Measurements from ENCODE around the gene ASB11. TPM values are rescaled to one million over a fixed set of nuclear protein-coding genes. Genes with fewer than 3 reads are reported as not detected.

Gene ASB11
- total RNA-seq, 1 donor from 2014 or later = not detected

- no peak overlapping the region for H3K27ac ChIP-seq
- H3K4me3 ChIP-seq = no peak overlapping the region
- no peaks in the 10 kb centered on the region for H3K27me3 ChIP-seq
- no peaks in the 10 kb centered on the region for H3K36me3 ChIP-seq
- intact Hi-C loops (cut with DNase I) = no loop called here
- no peaks in the 10 kb centered on the region for H3K4me1 ChIP-seq
- peak; percentile 9 to 51 (median 50) for TF ChIP-seq CTCF (IDR thresholded peaks at IDR 0.05)
- no peak for TF ChIP-seq POLR2AphosphoS5 (IDR thresholded peaks at IDR 0.05; ENCODE audit: insufficient read depth in 1 of 2, low read depth in 1 of 2)
- no peaks in the 10 kb centered on the region for H3K9me3 ChIP-seq
- no peak for DNase-seq (ENCODE audit: extremely low spot score in 2 of 2)
These were observed 33.6 kb upstream of the ASB11 start for GRCh38 chrX:15349046-15349445.

- Histone ChIP-seq H3K4me3 (no peak overlapping the region), H3K27ac (no peak overlapping the region), H3K36me3 (no peaks in the 10 kb centered on the region), H3K4me1 (no peaks in the 10 kb centered on the region), H3K9me3 (no peaks in the 10 kb centered on the region), H3K27me3 (no peaks in the 10 kb centered on the region)
- no peak for DNase-seq (ENCODE audit: extremely low spot score in 2 of 2)
- intact Hi-C loops (cut with DNase I) = no loop called here
- TF ChIP-seq CTCF (IDR thresholded peaks at IDR 0.05) = no peak
- no peak for TF ChIP-seq POLR2AphosphoS5 (IDR thresholded peaks at IDR 0.05; ENCODE audit: insufficient read depth in 1 of 2, low read depth in 1 of 2)
- no peak for TF ChIP-seq POLR2A (IDR thresholded peaks at IDR 0.05)
These were observed 30.5 kb upstream of the ASB11 start for GRCh38 chrX:15345976-15346375.

- Histone ChIP-seq H3K27ac (no peak overlapping the region), H3K9me3 (no peaks in the 10 kb centered on the region), H3K27me3 (no peaks in the 10 kb centered on the region), H3K36me3 (no peaks in the 10 kb centered on the region), H3K4me1 (no peaks in the 10 kb centered on the region), H3K4me3 (no peak overlapping the region)
- intact Hi-C loops (cut with DNase I) = no loop called here
- no peak for TF ChIP-seq CTCF (IDR thresholded peaks at IDR 0.05)
- TF ChIP-seq POLR2AphosphoS5 (IDR thresholded peaks at IDR 0.05; ENCODE audit: insufficient read depth in 1 of 2, low read depth in 1 of 2) = no peak
- no peak for TF ChIP-seq POLR2A (IDR thresholded peaks at IDR 0.05)
- DNase-seq (ENCODE audit: extremely low spot score in 2 of 2) = no peak
These were observed 28.7 kb upstream of the ASB11 start for GRCh38 chrX:15344106-15344505.

- Histone ChIP-seq H3K27me3 (no peaks in the 10 kb centered on the region), H3K4me3 (no peak overlapping the region), H3K9me3 (no peaks in the 10 kb centered on the region), H3K36me3 (no peaks in the 10 kb centered on the region), H3K4me1 (no peaks in the 10 kb centered on the region), H3K27ac (no peak overlapping the region)
- intact Hi-C loops (cut with DNase I) = no loop called here
- no peak for TF ChIP-seq POLR2A (IDR thresholded peaks at IDR 0.05)
- TF ChIP-seq POLR2AphosphoS5 (IDR thresholded peaks at IDR 0.05; ENCODE audit: insufficient read depth in 1 of 2, low read depth in 1 of 2) = peak in 1 of 2 donors; percentile 32
- DNase-seq (ENCODE audit: extremely low spot score in 2 of 2) = no peak
These were observed 27.6 kb upstream of the ASB11 start for GRCh38 chrX:15343075-15343476.

GRCh38 chrX:15340867-15341266 lies 25.4 kb upstream of the ASB11 start:
- Histone ChIP-seq H3K36me3 (no peaks in the 10 kb centered on the region), H3K27ac (no peak overlapping the region), H3K9me3 (no peaks in the 10 kb centered on the region), H3K27me3 (no peaks in the 10 kb centered on the region), H3K4me1 (no peaks in the 10 kb centered on the region), H3K4me3 (no peak overlapping the region)
- no peak for TF ChIP-seq CTCF (IDR thresholded peaks at IDR 0.05)
- TF ChIP-seq POLR2A (IDR thresholded peaks at IDR 0.05) = no peak
- TF ChIP-seq POLR2AphosphoS5 (IDR thresholded peaks at IDR 0.05; ENCODE audit: insufficient read depth in 1 of 2, low read depth in 1 of 2) = no peak
- intact Hi-C loops (cut with DNase I) = no loop called here
- no peak for DNase-seq (ENCODE audit: extremely low spot score in 2 of 2)

Data from vagina (tissue), 2 donors.